A549 (cell line): ENCODE results near the gene DMRTC2.

ENCODE experiments used
- CBX8 ChIP-seq: fragments of 200-600 bp; sonication (generic); IDR thresholded peaks from 2 replicates; pipeline ENCODE4 v1.6.1; 2016
- CEBPB ChIP-seq, 2 experiments: fragments of >200 bp in 1 of 2; sonication (Bioruptor Twin) in 1 of 2; formaldehyde crosslinking in 1 of 2; IDR thresholded peaks; 2 replicates each; pipeline ENCODE4 v1.6.1; 2012 to 2016
- EHMT2 ChIP-seq: fragments of 200-600 bp; sonication (generic); IDR thresholded peaks from 2 replicates; pipeline ENCODE4 v1.6.1; 2016; ENCODE audit warnings: antibody characterized with exemption, low read depth, mild to moderate bottlenecking, moderate library complexity
- HDAC2 ChIP-seq: fragments of 200-600 bp; sonication (generic); IDR thresholded peaks from 2 replicates; pipeline ENCODE4 v1.6.1; 2016
- HMGXB4 ChIP-seq: fragments of 250-450 bp; sonication (Bioruptor Pico); IDR thresholded peaks from 2 replicates; pipeline ENCODE4 v1.5.0; 2021; ENCODE audit warnings: mild to moderate bottlenecking, moderate library complexity, borderline replicate concordance
- POLR2A ChIP-seq: IDR thresholded peaks from 2 replicates; pipeline ENCODE4 v1.6.1; 2012; ENCODE audit warnings: mild to moderate bottlenecking, low read length
- RFX5 ChIP-seq: fragments of 450-650 bp; IDR thresholded peaks from 2 replicates; pipeline ENCODE4 v1.7.1; 2014; ENCODE audit warnings: antibody characterized with exemption, mild to moderate bottlenecking, moderate library complexity
- ZFP36 ChIP-seq: fragments of 450-650 bp; IDR thresholded peaks from 2 replicates; pipeline ENCODE4 v1.6.1; 2014; ENCODE audit warnings: borderline replicate concordance; ENCODE audit not compliant: partially characterized antibody
- TF ChIP-seq, protein P1 (sequence below): fragments of >200 bp; sonication (Bioruptor Twin); formaldehyde crosslinking; IDR thresholded peaks from 3 replicates; pipeline ENCODE4 v1.5.1; 2016
- TF ChIP-seq, protein P2 (sequence below): fragments of 200-600 bp; sonication (generic); IDR thresholded peaks from 2 replicates; pipeline ENCODE4 v1.6.1; 2016; ENCODE audit warnings: antibody characterized with exemption, mild to moderate bottlenecking, moderate library complexity

GRCh38 chr19:41895745-41896580, 51.1 kb downstream of the DMRTC2 start:
- TF ChIP-seq CEBPB (IDR thresholded peaks at IDR 0.05) (no peak), EHMT2 (no peak), RFX5 (no peak), CBX8 (no peak), POLR2A (no peak), HDAC2 (no peak), ZFP36 (no peak), HMGXB4 (CRISPR knock-in tag) (no peak)
- TF ChIP-seq, protein P1, sequence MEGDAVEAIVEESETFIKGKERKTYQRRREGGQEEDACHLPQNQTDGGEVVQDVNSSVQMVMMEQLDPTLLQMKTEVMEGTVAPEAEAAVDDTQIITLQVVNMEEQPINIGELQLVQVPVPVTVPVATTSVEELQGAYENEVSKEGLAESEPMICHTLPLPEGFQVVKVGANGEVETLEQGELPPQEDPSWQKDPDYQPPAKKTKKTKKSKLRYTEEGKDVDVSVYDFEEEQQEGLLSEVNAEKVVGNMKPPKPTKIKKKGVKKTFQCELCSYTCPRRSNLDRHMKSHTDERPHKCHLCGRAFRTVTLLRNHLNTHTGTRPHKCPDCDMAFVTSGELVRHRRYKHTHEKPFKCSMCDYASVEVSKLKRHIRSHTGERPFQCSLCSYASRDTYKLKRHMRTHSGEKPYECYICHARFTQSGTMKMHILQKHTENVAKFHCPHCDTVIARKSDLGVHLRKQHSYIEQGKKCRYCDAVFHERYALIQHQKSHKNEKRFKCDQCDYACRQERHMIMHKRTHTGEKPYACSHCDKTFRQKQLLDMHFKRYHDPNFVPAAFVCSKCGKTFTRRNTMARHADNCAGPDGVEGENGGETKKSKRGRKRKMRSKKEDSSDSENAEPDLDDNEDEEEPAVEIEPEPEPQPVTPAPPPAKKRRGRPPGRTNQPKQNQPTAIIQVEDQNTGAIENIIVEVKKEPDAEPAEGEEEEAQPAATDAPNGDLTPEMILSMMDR = peak; percentile 45
- TF ChIP-seq, protein P2, sequence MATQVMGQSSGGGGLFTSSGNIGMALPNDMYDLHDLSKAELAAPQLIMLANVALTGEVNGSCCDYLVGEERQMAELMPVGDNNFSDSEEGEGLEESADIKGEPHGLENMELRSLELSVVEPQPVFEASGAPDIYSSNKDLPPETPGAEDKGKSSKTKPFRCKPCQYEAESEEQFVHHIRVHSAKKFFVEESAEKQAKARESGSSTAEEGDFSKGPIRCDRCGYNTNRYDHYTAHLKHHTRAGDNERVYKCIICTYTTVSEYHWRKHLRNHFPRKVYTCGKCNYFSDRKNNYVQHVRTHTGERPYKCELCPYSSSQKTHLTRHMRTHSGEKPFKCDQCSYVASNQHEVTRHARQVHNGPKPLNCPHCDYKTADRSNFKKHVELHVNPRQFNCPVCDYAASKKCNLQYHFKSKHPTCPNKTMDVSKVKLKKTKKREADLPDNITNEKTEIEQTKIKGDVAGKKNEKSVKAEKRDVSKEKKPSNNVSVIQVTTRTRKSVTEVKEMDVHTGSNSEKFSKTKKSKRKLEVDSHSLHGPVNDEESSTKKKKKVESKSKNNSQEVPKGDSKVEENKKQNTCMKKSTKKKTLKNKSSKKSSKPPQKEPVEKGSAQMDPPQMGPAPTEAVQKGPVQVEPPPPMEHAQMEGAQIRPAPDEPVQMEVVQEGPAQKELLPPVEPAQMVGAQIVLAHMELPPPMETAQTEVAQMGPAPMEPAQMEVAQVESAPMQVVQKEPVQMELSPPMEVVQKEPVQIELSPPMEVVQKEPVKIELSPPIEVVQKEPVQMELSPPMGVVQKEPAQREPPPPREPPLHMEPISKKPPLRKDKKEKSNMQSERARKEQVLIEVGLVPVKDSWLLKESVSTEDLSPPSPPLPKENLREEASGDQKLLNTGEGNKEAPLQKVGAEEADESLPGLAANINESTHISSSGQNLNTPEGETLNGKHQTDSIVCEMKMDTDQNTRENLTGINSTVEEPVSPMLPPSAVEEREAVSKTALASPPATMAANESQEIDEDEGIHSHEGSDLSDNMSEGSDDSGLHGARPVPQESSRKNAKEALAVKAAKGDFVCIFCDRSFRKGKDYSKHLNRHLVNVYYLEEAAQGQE = no peak
